ENCODE results near the gene PIK3C2G. TPM values are rescaled to one million over a fixed set of nuclear protein-coding genes. Genes with fewer than 3 reads are reported as not detected.

PIK3C2G gene
- polyA plus RNA-seq, 1 experiment = not detected

DNA sequence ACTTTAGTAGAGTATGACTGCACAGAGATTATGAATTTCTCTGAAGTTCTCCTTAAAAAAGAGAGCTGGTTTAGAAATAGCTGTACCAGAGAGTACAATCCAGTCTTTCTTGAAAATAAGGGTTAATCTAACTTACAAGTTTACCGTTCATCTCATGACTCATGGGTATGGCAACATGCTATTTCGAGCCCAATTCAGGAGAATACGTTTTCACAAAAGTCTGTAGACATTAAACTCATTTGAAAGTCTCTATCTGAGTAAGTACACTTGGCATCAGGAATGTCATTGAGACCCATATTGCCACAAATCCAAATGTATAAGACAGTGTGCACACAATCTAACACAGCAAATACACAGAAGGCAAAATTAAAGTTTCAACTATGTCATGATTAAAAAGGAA is 160.5 kb downstream of the PIK3C2G start:
- Histone ChIP-seq H3K4me3 (ENCODE audit: low read depth, low read length) (no peak overlapping the region), H3K27ac (ENCODE audit: low read depth, low read length) (no peak overlapping the region), H3K9me3 (ENCODE audit: control insufficient read depth, insufficient read depth, low read length) (no peaks in the 10 kb centered on the region), H3K27me3 (ENCODE audit: control insufficient read depth, insufficient read depth, low read length) (no peaks in the 10 kb centered on the region)
- ChIA-PET POLR2A (no interaction called here), CTCF (interaction anchor here (1.2 to 2.0 kb wide), 2 partner anchors 9 to 172 kb away, joined by 7 to 8 read pairs; no protein-coding TSS in a partner anchor)
- DNase-seq (ENCODE audit: low read depth, low spot score) = no peak
- TF ChIP-seq CTCF (IDR thresholded peaks at IDR 0.05; ENCODE audit: low read depth, low read length) = no peak

GRCh38 chr12:18422871-18423270 is 161.6 kb downstream of the PIK3C2G start:
- H3K4me3 ChIP-seq (ENCODE audit: low read depth, low read length) = no peak overlapping the region
- DNase-seq (ENCODE audit: low read depth, low spot score) = no peak
- no peak for TF ChIP-seq CTCF (IDR thresholded peaks at IDR 0.05; ENCODE audit: low read depth, low read length)
- no peaks in the 10 kb centered on the region for H3K27me3 ChIP-seq (ENCODE audit: control insufficient read depth, insufficient read depth, low read length)
- ChIA-PET CTCF (interaction anchor here (2.0 kb wide), 1 partner anchor 173 kb away, joined by 7 read pairs; no protein-coding TSS in a partner anchor), POLR2A (no interaction called here)
- no peaks in the 10 kb centered on the region for H3K9me3 ChIP-seq (ENCODE audit: control insufficient read depth, insufficient read depth, low read length)
- no peak overlapping the region for H3K27ac ChIP-seq (ENCODE audit: low read depth, low read length)

GRCh38 chr12:18424857-18425256 is 163.5 kb downstream of the PIK3C2G start:
- H3K9me3 ChIP-seq (ENCODE audit: control insufficient read depth, insufficient read depth, low read length) = no peaks in the 10 kb centered on the region
- H3K27ac ChIP-seq (ENCODE audit: low read depth, low read length) = no peak overlapping the region
- H3K4me3 ChIP-seq (ENCODE audit: low read depth, low read length) = no peak overlapping the region
- H3K27me3 ChIP-seq (ENCODE audit: control insufficient read depth, insufficient read depth, low read length) = no peaks in the 10 kb centered on the region
- ChIA-PET POLR2A (no interaction called here), CTCF (no interaction called here)
- DNase-seq (ENCODE audit: low read depth, low spot score) = no peak
- no peak for TF ChIP-seq CTCF (IDR thresholded peaks at IDR 0.05; ENCODE audit: low read depth, low read length)

GRCh38 chr12:18427520-18427919 is 166.2 kb downstream of the PIK3C2G start:
- Histone ChIP-seq H3K4me3 (ENCODE audit: low read depth, low read length) (no peak overlapping the region), H3K27me3 (ENCODE audit: control insufficient read depth, insufficient read depth, low read length) (no peaks in the 10 kb centered on the region), H3K9me3 (ENCODE audit: control insufficient read depth, insufficient read depth, low read length) (no peaks in the 10 kb centered on the region), H3K27ac (ENCODE audit: low read depth, low read length) (no peak overlapping the region)
- no peak for TF ChIP-seq CTCF (IDR thresholded peaks at IDR 0.05; ENCODE audit: low read depth, low read length)
- POLR2A ChIA-PET = no interaction called here
- CTCF ChIA-PET = interaction anchor here (0.6 to 1.9 kb wide), 4 partner anchors 44 to 784 kb away, joined by 4 to 5 read pairs (median 5); no protein-coding TSS in a partner anchor
- no peak for DNase-seq (ENCODE audit: low read depth, low spot score)

DNA sequence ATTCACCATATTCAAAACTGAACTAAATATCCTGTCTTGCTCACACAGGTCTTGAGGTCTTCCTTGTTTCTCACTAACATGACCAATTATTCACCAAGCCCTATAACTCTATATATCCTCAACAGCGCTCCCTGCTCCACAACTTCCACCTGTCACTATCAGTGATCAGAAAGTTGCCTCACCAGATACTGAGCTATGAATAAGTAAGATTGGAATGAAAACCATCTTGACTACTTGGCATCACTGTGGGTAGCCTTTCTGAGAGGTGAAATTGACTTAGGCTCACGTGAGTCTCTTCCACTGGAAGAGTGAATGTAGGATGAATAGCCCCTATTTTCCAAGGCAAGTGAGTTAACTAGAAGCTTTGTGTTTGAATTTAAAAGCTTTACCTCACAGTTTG is 167.1 kb downstream of the PIK3C2G start:
- no peaks in the 10 kb centered on the region for H3K27me3 ChIP-seq (ENCODE audit: control insufficient read depth, insufficient read depth, low read length)
- CTCF ChIA-PET = interaction anchor here (0.7 to 4.0 kb wide), 5 partner anchors 179 to 783 kb away, joined by 3 to 29 read pairs (median 4); no protein-coding TSS in a partner anchor
- DNase-seq (ENCODE audit: low read depth, low spot score) = no peak
- H3K27ac ChIP-seq (ENCODE audit: low read depth, low read length) = no peak overlapping the region
- no peak for TF ChIP-seq CTCF (IDR thresholded peaks at IDR 0.05; ENCODE audit: low read depth, low read length)
- H3K4me3 ChIP-seq (ENCODE audit: low read depth, low read length) = no peak overlapping the region
- POLR2A ChIA-PET = no interaction called here
- no peaks in the 10 kb centered on the region for H3K9me3 ChIP-seq (ENCODE audit: control insufficient read depth, insufficient read depth, low read length)
